Renal cortex interstitium (tissue), 11 donors: ENCODE results near the gene SMARCA4. TPM values are rescaled to one million over a fixed set of nuclear protein-coding genes. Genes with fewer than 3 reads are reported as not detected.
"Not testable (repeated sequence)": the region's sequence is repeated elsewhere in the genome, so short reads cannot be mapped to it uniquely, and the experiment has no call there.

ENCODE experiments used
- DNase-seq, 11 donors: peaks; one replicate each; pipeline ENCODE4 v3.0.0-alpha.2; 2013; ENCODE audit warnings: low read depth in 9 of 11, low spot score in 4 of 11; ENCODE audit errors: extremely low read depth in 1 of 11
- polyA plus RNA-seq, 3 donors: library from polyadenylated mRNA; unstranded; fragments of 120-200 nt; gene quantifications; one replicate each; pipeline ENCODE4 v1.2.1, GENCODE V29; 2013; ENCODE audit not compliant: insufficient read length in 3 of 3

Gene SMARCA4
- polyA plus RNA-seq, 3 donors: 163 to 177 (median 165) TPM

DNA sequence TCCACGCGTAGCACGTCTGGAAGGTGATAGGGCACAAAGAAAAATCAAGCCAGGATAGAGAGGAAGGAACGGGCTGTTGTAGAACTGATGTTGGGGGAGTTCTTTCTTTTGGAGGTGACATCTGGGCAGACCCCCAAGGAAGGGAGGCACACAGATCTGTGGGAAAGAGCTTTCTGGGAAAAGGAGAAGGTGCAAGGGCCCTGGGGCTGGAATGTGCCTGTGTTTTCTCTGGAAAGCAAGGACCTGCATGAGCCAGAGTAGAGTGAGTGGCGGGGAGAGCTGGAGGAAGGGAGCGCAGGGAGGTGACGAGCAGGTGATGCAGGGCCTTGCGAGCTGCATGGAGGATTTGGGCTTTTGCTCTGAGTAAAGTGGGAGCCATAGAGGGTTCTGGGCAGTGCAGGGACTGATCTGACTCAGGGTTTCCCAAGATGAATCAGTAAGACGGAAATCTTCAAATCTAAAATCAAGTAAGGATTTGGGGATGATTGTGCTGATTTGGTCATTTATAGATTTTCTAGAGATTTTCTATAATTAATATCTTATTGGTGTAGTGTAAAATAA lies 30.8 kb downstream of the SMARCA4 start:
- no peak for DNase-seq

DNA sequence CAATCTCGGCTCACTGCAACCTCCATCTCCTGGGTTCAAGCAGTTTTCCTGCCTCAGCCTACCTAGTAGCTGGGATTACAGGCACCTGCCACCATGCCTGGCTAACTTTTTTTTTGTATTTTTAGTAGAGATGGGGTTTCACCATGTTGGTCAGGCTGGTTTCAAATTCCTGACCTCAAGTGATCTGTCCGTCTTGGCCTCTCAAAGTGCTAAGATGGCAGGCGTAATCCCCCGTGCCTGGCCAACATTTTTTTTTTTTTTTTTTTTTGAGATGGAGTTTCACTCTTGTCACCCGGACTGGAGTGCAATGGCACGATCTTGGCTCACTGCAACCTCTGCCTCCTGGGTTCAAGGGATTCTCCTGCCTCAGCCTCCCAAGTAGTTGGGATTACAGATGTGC lies 31.3 kb downstream of the SMARCA4 start:
- not testable (repeated sequence) for DNase-seq

DNA sequence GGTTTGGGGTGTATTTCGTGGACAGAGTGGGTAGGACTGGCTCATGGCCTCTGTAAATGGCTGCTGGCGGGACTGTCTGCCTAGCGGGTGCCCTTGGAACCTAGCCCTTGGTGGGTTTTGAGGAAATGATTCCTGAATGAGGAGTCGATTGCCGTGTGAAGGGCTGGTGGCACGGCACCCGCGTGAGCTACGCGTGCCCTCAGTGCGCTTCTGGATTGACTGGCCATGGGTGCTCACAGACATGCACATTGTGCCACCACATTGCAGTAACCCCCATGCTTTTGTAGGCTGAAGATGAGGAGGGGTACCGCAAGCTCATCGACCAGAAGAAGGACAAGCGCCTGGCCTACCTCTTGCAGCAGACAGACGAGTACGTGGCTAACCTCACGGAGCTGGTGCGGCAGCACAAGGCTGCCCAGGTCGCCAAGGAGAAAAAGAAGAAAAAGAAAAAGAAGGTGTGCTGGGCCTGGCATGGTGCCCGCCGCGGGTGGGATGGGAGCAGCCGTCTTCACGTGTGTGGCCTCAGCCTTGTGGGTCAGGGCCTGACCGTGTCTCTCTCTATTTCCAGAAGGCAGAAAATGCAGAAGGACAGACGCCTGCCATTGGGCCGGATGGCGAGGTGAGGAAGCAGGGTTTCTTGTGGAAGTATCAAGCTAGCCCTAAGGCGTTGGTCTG lies 35.2 kb downstream of the SMARCA4 start:
- DNase-seq: no peak

DNA sequence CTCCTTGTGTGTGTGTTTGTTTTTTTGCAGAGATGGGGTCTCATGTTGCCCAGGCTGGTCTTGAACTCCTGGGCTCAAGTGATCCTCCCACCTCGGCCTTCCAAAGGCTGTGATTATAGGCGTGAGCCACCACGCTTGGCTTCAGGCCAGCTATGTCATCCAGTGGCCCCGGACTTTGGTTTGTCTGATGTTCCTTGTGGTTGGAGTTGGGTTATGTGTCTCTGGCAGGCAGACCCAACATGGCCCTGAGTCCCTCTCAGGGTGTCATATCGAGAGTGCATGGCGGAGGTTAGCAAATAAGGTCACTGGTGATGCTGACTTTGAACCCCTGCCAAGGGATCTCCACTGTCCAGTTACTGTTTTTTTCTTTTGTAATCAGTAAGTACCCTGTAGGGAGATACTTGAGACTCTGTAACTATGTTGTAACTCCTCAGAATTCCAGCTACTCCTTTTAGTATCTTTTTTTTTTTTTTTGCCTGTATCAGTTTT lies 37.3 kb downstream of the SMARCA4 start:
- no peak for DNase-seq

DNA sequence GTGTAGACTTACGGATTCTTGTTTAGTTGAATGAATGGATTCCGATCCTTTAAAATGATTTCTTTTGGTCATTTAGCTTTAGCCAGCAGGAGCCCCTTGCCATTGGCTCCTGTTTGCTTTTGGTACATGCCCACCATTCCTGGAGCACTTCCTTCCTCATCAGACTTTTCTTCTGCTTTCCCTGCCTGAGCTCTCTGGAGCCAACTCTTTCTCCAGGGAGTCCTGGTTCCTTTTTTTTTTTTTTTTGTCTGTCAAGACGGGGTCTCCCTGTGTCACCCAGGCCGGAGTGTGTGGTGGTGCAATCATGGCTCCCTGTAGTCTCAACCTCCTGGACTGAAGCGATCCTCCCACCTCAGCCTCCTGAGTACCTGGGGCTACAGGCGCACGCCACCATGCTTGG lies 37.8 kb downstream of the SMARCA4 start:
- DNase-seq: no peak

DNA sequence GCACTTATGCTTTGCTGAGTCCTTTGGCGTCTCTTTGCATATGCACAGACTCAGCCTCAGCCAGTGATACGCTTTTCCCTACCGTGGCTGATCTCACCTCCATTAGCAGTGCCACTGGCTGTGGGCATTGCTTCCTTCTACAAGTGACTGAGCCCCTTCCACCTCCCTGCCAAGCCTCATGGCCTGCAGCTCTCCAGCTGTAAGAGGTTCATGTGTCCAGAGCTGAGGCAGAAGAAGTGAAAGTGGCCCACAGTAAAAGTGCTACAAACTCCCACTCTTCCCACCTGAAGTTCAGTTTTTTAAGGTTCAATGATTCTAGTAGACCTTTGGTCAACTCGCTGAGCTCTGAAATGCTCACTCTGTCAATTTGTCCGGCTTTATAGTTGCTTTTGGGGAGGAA lies 44.7 kb downstream of the SMARCA4 start:
- no peak for DNase-seq

DNA sequence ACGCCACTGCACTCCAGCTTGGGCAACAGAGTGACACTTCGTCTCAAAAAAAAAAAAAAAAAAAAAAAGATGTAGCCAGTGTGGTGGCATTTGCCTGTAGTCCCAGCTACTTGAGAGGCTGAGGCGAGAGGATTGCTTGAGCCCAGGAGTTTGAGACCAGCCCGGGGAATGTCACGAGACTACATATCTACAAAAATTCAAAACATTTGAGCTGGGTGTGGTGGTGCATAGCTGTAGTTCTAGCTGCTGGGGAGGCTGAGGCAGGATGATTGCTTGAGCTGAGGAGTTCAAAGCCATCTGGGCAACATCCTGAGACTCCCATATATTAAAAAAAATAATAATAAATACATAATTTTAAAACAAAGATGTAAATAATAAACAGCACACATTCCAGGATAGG lies 46.6 kb downstream of the SMARCA4 start:
- no peak for DNase-seq

DNA sequence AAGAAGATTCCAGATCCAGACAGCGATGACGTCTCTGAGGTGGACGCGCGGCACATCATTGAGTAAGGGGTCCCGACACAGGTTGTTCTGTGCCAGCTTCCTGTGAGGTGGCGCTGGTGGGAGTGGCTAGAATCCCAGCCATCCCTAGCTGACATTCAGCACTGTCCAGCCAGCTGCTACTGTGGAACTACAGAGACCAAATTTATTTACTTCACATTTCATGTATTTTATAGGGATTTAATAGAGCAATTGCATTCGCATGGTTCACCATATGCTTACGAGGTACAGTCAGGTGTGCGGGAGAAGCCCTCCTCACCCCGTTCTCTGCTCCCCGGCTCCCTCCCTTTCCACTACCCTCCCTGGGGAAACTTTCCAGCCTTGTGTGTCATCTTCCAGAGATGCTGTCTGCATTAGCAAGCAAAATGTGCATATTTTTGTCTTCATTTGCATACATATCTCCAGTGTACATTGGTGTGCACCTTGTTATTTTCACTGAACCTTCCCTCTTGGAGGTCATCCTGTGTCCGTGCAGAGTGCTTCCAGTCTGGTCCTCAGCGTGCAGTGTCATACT lies 47.2 kb downstream of the SMARCA4 start:
- DNase-seq: no peak

DNA sequence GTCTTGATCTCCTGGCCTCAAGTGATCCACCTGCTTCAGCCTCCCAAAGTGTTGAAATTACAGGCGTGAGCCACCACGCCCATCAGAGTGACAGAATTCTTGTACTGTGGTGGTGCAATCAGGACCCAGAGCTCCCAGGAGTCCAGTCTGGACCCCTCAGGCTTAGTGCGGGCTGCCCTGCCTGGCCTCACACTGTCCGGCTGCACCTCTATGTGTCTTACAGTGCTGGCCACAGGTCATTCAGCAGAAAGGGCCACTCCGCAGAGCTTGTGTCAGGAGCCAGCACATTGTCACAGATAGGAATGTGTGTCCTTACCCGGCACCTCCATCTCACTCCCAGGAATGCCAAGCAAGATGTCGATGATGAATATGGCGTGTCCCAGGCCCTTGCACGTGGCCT lies 49.2 kb downstream of the SMARCA4 start:
- DNase-seq: no peak

DNA sequence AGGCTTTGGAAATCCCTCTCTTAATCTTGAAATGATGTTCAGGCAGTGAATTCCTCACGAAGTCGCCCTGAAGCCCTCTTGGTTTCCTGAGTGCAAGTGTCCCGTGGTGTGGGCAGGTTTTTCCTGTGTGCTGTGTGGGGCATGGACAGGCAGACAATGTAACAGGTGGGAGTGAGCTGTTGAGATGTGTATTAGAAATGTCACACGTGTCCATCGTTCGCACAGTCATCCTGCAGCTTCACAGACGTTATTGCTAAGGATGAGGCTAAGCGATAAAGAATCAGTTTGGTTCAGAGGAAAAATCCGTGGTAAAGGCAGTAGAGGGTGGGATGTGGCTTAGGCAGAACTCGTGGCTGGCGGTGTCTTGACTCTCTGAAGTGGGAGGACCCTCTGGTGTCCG lies 51.7 kb downstream of the SMARCA4 start:
- no peak for DNase-seq

DNA sequence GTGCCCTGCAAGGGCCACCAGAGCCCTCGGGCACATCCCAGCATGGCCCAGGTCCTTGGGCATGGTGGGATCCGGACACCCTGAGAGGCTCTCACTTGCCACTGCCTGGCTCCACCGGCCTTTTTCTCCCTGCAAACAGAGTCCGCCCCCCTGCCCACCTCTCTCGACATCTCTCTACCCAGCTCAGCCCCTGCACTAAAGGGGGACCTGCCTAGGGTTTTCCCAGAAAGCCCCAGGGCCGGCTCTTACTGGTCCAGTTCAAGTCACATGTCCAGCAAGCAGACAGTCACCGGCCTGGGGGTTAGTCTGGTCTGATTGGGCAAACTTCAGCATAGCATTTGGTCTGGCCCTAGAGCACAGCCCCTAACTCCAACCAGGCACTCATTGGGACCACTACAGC lies 52.9 kb downstream of the SMARCA4 start:
- no peak for DNase-seq

DNA sequence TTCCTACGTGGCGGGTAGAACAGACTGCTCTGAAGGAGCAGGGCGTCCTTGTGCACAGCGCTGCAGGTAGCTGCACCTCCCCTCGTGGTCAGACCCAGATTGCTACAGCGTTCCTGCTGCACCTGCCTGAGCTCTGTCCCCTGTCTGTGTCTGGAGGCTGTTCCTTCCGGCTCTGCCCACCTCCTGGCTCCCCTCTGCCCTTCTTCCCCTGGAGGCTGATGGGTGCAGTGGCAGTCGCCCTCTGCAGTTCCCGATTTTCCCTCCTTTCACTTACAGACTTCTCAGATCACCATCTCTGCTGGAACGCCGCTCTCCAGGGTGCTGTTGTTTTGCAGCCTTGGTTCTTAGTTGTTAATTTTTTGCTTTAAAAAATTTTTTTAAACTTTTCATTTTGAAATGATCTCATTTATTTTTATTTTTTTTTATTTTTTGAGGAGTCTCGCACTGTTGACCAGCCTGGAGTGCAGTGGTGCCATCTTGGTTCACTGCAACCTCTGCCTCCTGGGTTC lies 53.6 kb downstream of the SMARCA4 start:
- no peak for DNase-seq

DNA sequence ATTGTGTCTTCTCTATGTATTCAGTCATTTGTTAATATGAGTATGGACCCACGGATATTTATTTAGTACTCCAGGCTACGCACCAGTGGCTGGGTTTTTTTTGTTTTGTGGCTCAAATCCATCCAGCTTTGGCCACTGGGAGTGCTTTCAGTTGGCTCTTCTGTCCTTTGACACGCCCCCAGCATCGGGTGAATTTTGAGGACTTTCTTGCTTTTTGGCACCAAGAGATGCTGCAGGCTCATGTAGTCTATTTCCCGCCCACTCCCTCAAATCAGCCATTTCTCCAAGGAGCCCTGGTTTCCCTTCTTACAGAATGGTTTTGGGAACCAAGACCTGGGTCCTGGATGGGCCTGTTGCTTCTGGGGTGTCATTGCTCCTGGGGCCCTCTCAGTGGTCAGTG lies 55.8 kb downstream of the SMARCA4 start:
- no peak for DNase-seq

DNA sequence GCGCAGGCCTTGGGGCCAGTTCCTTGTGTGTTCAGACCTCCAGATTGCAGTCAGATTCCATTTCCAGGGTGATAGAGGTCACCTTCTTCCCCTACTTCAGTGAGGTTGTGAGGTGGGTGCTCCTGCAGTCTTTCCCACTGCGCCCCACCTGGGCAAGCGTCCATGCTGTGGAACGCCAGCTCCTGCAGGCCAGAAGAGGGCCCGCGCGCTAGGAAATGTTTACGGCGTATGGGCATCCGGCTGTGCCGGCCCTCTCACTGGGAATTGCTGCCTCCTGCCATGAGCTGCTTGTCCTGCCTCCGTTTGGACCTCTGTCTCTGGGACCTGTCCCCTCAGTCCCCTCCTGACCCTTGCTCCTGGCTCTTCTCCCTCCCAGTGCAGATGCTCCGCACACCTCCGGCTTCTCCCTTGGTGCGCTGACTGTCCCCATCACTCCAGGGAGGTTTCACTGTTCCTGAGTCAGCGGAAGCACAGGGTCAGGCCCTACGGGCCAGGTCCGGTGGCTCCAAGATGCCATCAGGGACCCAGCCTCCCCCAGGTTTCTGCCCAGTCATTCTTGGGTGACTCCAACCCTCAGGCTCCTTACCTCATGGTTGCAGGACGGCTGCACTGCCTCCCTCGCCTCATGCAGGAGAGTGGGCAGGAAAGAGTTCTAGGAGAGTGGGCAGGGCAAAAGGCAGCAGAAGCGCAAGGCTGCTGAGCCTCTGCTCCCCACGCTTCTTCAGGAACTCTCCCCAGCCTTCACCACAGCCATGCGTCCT lies 56.6 kb downstream of the SMARCA4 start:
- DNase-seq: no peak

DNA sequence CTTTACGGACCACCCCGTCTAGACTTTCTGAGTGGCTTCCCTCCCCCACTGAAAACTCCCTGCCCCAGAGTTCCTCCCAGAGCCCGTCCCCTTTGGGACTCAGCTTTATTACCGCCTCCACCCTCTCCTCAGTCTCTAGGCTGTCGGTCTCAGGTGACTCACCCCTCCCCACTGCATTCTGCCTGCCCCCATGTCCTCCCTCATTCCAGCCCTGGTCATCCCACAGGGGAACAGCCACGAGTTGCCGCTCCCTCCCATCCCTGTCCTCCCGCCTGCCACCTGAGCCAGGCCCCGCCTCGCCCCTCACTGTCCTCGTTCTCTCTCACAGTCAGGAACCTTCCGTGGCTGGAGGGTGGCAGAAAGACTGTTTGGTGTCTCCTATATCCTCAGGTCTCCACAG lies 57.3 kb downstream of the SMARCA4 start:
- peak in 9 of 11 donors; percentile 10 to 61 (median 42) for DNase-seq

DNA sequence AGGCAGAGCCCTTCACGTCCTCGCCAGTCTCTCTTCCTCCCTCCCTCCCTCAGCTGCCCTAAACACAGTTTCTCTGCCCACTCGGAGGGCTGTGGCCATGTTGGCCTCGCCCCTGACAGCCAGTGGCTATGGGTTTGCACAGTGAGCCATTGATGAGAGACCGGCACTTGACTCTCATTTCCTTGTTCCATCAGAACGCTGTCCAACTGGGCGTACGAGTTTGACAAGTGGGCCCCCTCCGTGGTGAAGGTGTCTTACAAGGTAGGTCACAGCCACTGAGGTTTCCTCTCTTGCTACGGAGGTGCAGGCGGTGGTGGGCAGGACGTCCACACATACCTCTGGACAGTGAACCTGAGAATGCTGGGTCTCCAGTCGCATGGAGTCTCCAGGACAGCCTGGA lies 57.9 kb downstream of the SMARCA4 start:
- DNase-seq: no peak

DNA sequence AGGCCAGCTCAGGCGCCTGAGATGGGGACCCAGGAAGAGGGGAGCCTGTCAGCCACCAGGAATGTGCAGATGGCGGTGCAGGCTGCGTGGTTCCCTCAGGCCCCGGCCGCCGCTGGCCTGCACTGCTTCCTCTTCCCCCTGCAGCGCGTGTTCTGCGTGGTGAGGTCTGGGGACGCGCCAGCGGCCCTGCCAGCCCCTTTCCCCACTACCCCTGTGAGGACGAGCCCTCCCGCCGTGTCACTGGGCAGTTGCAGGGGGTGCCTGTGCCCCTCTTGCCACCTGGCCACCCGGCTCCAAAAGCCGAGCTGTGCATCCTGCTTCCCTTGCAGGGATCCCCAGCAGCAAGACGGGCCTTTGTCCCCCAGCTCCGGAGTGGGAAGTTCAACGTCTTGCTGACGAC lies 58.4 kb downstream of the SMARCA4 start:
- DNase-seq: no peak

DNA sequence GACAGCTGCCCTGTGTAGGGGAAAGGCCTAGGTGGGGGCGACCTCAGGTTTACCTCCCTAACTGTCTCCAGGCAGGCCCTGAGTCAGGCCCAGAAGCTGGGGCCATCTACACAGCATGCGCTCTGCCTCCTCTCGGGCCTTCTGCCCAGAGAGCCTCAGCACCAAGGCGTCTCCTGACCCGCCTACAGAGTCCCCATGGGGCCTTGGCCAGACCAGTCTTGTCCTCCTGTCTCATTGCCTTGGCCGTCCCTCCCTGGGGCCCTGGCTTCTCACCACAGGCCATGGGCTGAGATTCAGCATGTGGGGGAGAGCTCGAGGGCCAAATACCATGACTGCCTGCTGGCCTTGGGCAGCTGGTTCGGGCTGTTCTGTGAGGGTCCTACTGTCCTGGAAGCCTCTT lies 59.0 kb downstream of the SMARCA4 start:
- no peak for DNase-seq

DNA sequence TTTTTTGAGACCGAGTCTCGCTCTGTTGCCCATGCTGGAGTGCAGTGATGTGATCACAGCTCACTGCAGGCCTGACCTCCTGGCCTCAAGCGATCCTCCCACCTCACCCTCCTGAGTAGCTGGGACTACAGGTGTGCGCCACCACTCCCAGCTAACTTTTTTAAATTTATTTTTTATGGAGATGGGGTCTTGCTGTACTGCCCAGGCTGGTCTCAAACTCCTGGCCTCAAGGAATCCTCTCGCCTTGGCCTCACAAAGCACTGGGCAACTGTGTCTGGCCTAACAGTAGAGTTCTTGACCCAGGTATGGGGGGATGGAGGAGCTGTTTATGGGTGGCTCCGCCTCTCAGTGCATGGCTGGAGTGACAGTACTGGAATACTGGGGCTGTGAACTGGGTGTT lies 59.6 kb downstream of the SMARCA4 start:
- no peak for DNase-seq
